ENCODE results near the gene FAM107B.
A peak's percentile ranks its signal among the peaks of the same experiment; 100 is the strongest.

The FAM107B gene

GRCh38 chr10:14564268-14564744, 210.4 kb downstream of the FAM107B start:
- DNase-seq (ENCODE audit: insufficient read length, low spot score), result no peak

GRCh38 chr10:14563359-14563940, 211.2 kb downstream of the FAM107B start:
- DNase-seq (ENCODE audit: insufficient read length, low spot score), result no peak
- FAIRE-seq, result peak; percentile 14

More at GRCh38 chr10:14564268-14564744, 210.4 kb downstream of the FAM107B start:
- FAIRE-seq, result peak; percentile 72

GRCh38 chr10:14563076-14563336, 211.7 kb downstream of the FAM107B start:
- FAIRE-seq (no peak), DNase-seq (ENCODE audit: insufficient read length, low spot score) (no peak)

GRCh38 chr10:14562218-14563075, 212.2 kb downstream of the FAM107B start:
- FAIRE-seq (no peak), DNase-seq (ENCODE audit: insufficient read length, low spot score) (no peak)

GRCh38 chr10:14560791-14561765, 213.6 kb downstream of the FAM107B start:
- DNase-seq (ENCODE audit: insufficient read length, low spot score), result no peak
- FAIRE-seq, result no peak

GRCh38 chr10:14560274-14560673, 214.4 kb downstream of the FAM107B start:
- no peak for DNase-seq (ENCODE audit: insufficient read length, low spot score)
- FAIRE-seq, result no peak

- FAIRE-seq, result no peak
- no peak for DNase-seq (ENCODE audit: insufficient read length, low spot score)
Measured at GRCh38 chr10:14558025-14558424, 216.7 kb downstream of the FAM107B start.

- DNase-seq (ENCODE audit: insufficient read length, low spot score), result no peak
- FAIRE-seq, result no peak
Measured at GRCh38 chr10:14557567-14557966, 217.1 kb downstream of the FAM107B start.

- no peak for DNase-seq (ENCODE audit: insufficient read length, low spot score)
- peak; percentile 88 for FAIRE-seq
Measured at GRCh38 chr10:14556285-14556956, 218.3 kb downstream of the FAM107B start.

- no peak for FAIRE-seq
Measured at GRCh38 chr10:14555807-14556206, 218.9 kb downstream of the FAM107B start.

GRCh38 chr10:14554491-14555205, 220.0 kb downstream of the FAM107B start:
- peak; percentile 78 for FAIRE-seq
- DNase-seq (ENCODE audit: insufficient read length, low spot score), result no peak

More at GRCh38 chr10:14555807-14556206, 218.9 kb downstream of the FAM107B start:
- DNase-seq (ENCODE audit: insufficient read length, low spot score), result no peak

- DNase-seq (ENCODE audit: insufficient read length, low spot score), result no peak
Measured at GRCh38 chr10:14554091-14554490, 220.6 kb downstream of the FAM107B start.

GRCh38 chr10:14553448-14553847, 221.2 kb downstream of the FAM107B start:
- DNase-seq (ENCODE audit: insufficient read length, low spot score) (no peak), FAIRE-seq (no peak)

More at GRCh38 chr10:14554091-14554490, 220.6 kb downstream of the FAM107B start:
- no peak for FAIRE-seq

GRCh38 chr10:14552015-14552414, 222.7 kb downstream of the FAM107B start:
- FAIRE-seq (no peak), DNase-seq (ENCODE audit: insufficient read length, low spot score) (no peak)

- no peak for DNase-seq (ENCODE audit: insufficient read length, low spot score)
- no peak for FAIRE-seq
Measured at GRCh38 chr10:14550471-14550981, 224.2 kb downstream of the FAM107B start.

GRCh38 chr10:14549496-14549895, 225.2 kb downstream of the FAM107B start:
- no peak for FAIRE-seq
- DNase-seq (ENCODE audit: insufficient read length, low spot score), result no peak

- FAIRE-seq, result no peak
- no peak for DNase-seq (ENCODE audit: insufficient read length, low spot score)
Measured at GRCh38 chr10:14548970-14549369, 225.7 kb downstream of the FAM107B start.

GRCh38 chr10:14548474-14548873, 226.2 kb downstream of the FAM107B start:
- DNase-seq (ENCODE audit: insufficient read length, low spot score) (no peak), FAIRE-seq (no peak)

GRCh38 chr10:14547816-14548215, 226.9 kb downstream of the FAM107B start:
- FAIRE-seq (no peak), DNase-seq (ENCODE audit: insufficient read length, low spot score) (no peak)

- DNase-seq (ENCODE audit: insufficient read length, low spot score), result no peak
- no peak for FAIRE-seq
Measured at GRCh38 chr10:14545827-14546226, 228.9 kb downstream of the FAM107B start.

All from GM19239 (cell line).